Measurements from ENCODE around the gene PARP12.

PARP12 gene

GRCh38 chr7:139990142-139990535, 72.6 kb downstream of the PARP12 start:
- no peak for DNase-seq

GRCh38 chr7:139989366-139990141, 73.2 kb downstream of the PARP12 start:
- DNase-seq: no peak

- DNase-seq: no peak
Observed at GRCh38 chr7:139987691-139988516, 74.8 kb downstream of the PARP12 start.

- DNase-seq: no peak
Observed at GRCh38 chr7:139985811-139986210, 76.9 kb downstream of the PARP12 start.

- DNase-seq: no peak
Observed at GRCh38 chr7:139984642-139985539, 77.9 kb downstream of the PARP12 start.

- no peak for DNase-seq
Observed at GRCh38 chr7:139982927-139983920, 79.5 kb downstream of the PARP12 start.

- no peak for DNase-seq
Observed at GRCh38 chr7:139981511-139981895, 81.2 kb downstream of the PARP12 start.

- DNase-seq: no peak
Observed at GRCh38 chr7:139976838-139977656, 85.7 kb downstream of the PARP12 start.

GRCh38 chr7:139976055-139976837, 86.5 kb downstream of the PARP12 start:
- DNase-seq: no peak

- DNase-seq: no peak
Observed at GRCh38 chr7:139974179-139974811, 88.5 kb downstream of the PARP12 start.
